Measurements from ENCODE around the gene TMIE.

Gene TMIE

GRCh38 chr3:46669191-46669999, 31.8 kb upstream of the TMIE start:
- DNase-seq, result no peak

GRCh38 chr3:46670000-46670890, 30.9 kb upstream of the TMIE start:
- no peak for DNase-seq

GRCh38 chr3:46670891-46671427, 30.2 kb upstream of the TMIE start:
- no peak for DNase-seq

DNA sequence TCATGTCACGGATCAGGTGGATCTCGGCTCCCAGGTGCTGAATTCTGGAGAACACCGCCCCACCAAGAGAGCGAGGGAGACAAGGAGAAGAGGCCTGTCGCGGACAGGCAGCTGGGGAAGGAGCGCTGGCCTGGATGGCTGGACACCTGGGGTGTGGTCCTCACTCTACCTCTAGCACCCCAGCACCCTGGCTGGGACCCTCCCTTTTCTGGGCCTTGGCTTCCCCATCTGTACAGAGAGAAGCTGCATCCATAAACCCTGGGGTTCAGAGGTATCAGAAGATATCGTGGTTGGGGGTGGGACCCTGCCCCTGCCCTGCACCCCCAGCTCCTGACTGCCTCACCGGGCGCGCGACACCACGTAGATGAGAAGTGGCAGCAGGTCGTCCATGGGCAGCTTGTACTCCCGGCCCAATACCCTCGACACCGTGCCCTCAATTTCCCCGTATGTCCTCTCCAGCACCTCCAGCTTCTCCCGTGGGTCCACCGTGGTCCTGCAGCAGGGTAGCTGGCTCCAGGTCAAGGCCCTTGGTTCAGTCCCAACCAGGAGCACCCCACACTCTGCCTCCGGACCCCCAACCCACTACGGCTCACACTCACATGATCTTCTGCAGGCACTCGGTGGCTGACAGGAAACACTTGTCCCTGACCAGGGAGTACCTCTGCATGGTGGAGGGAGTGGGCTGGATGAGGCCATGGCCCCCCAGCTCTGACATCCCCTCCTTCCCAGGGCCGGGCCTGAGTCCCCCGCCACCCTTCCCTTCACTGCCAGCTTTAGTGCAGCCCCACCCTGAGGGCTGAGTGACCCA, 29.4 kb upstream of the TMIE start:
- no peak for DNase-seq

- no peak for DNase-seq
These were observed 28.9 kb upstream of the TMIE start for GRCh38 chr3:46672349-46672695.

- DNase-seq, result no peak
These were observed 27.8 kb upstream of the TMIE start for GRCh38 chr3:46673151-46674030.

DNA sequence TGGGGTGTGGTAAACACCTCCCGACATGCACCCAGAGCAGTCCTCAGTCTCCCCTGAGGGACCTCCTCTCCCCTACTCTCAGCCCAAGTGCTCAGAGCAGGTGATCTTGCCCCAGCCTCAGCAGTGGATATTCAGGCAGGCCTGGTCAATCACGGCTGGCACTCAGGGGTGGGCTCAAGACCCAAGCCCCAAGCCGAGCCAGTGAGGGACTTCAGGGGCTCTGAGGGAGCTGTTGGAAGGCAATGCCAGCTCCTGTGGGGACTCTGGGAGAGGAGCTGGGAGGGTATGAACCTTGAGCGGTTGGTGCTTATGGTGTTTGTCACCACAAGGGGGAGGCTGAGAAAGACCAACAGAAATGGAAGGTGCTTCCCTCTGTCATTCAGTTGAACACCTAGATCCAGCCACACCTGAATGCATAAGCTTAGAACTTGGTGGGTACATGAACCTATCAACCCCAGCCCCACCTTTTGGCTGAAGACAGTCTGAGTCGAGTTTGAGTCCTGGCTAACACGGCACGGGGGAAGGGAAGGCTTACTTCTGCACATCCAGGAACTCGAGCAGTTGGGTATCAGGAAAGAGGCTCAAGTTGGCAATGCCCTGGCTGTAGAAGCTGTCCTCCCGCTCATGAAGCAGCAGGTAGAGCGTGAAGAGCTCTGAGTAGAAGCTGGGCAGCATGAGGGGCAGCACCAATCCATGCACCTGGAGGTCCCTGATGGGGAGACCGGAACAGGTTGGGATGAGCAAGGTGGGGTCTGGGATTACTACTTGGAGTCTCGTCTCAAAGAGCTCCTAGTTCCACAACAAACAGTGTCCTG, 27.0 kb upstream of the TMIE start:
- DNase-seq, result no peak

DNA sequence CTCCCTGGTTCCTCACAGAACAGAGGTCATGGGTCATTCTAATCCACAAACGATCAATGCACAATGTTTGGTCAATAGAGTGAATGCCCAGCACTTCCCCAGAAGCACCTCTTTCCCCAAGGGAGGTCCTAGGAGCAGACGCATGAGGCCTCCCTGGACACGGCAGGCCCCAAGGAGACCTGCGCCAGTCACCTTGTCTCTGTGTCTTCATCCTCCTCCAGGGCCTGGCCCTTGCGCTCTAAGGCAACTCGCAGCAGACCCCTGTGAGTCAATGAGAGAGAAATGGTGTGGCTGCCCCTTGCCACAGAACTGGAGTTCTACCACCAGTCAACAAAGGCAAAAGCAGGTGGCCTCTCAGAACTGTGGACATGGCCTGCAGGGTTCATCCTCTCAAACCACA, 25.8 kb upstream of the TMIE start:
- DNase-seq, result no peak

GRCh38 chr3:46675843-46676567, 25.2 kb upstream of the TMIE start:
- no peak for DNase-seq

DNA sequence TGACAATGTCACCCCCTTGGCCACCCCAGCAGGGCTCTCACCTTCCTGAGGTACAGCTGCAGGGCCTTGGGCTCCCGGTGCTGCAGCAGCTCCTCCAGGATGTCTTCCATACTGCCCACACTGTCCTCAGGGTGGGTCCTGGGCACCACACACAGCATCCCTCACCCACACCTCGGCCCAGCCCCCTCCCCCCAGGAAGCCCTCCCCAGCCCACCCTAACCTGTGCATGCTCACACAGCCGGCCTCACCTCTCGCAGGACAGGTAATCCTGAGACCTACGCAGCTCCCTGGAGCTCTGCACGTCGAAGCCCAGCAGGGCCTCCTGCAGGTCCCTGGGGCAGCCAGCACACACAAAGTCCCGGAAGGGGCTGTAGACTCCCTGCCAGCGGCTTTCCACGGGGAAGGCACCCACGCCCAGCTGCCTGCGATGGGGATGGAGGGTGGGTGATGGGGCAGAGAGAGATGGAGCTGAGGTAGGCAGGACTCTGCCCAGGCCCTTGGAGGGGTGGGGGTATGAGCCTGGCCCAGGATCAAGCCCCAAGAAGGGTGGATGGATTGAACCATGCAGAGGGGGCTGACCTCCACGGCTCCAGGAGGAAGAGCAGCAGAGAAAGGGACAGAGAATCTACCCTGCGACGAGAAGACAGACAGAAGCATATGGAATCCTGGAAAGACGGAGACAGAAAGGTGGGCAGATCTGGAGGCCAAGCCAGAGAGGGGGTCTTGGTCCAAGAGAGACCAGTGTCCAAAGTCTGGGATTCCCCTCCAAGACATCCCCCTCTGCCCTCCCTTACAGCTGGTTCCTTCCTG, 24.4 kb upstream of the TMIE start:
- DNase-seq, result no peak

GRCh38 chr3:46677411-46677726, 23.8 kb upstream of the TMIE start:
- DNase-seq, result no peak

GRCh38 chr3:46678280-46678679, 22.9 kb upstream of the TMIE start:
- no peak for DNase-seq

DNA sequence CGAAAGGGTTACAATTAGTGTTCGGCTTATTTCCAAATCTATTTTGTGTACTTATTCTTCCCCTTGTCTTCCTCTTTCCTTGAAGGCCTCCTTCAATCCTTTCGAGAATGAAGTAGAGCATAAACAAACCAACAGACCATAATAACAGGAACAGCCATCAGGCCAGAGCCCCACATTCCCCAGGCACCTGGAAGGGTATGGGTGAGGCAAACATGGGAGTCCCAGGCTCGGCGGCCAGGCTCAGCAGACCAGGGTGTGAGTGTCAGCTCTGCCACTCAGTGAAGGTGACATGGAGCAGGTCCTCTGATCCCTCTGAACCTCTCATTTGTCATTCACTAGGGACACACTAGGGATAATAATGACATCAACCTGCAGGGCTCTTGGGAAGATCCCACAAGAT, 21.5 kb upstream of the TMIE start:
- DNase-seq, result no peak

GRCh38 chr3:46680298-46680826, 20.8 kb upstream of the TMIE start:
- DNase-seq, result no peak

DNA sequence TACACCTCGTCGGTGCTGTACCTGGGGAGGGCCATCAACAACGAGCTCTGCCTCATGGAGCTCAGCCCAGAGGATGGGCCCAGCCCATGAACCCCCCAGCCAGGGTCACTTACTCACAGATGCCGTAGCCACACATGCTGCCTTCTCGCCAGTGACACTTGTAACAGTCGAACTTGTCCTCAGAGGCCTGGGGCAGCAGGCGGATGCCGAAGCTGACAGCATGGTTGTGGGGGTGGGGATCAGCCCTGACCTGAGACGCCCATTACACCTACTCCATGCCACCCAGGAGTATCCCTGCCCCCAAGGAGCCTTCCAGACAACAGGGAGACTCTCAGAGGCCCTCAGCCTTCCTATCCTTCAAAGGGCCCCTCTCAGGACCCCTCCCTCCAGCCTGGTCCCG, 19.8 kb upstream of the TMIE start:
- no peak for DNase-seq

GRCh38 chr3:46681856-46682540, 19.2 kb upstream of the TMIE start:
- no peak for DNase-seq

- DNase-seq, result no peak
These were observed 18.2 kb upstream of the TMIE start for GRCh38 chr3:46682974-46683373.

DNA sequence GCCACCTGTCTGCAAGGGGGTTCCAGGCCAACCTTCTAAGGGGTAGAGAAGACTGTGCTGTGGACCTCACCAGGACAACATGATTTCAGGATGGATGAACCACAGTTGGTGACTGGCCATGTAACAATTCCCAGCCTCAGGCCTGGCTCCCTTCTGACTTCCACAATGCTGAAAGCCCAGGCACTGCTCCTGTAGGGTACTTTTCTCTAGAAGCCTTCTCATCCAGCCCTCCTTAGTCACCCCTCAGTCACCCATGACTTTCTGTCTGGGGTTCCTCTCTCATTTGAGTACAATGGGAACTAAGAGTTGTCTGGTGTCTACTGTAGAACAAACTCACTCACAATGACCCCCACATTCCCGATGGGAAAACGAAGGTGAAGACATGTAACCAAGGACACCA, 16.3 kb upstream of the TMIE start:
- DNase-seq, result no peak

DNA sequence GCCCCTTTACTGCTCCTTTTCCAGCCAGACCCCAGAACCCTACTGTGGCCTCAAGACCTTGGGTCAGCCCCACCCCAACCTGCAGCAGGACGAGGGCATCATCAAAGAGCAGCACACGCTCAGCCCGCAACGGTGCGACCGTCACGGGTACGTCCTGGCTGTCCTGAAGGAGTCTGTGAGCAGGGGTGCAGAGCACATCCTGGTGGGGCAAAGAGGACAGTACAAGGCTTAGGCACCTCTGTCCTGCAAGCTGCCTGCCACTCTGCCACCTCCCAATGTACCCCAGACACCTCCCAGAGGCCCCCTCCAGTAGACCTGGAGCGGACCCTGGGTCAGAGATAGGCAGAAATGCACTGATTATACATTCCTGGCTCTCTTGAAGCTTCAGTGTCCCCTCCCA, 15.7 kb upstream of the TMIE start:
- no peak for DNase-seq
